Ascending aorta (tissue), 2 donors: ENCODE measurements around the gene OASL. TPM values are rescaled to one million over a fixed set of nuclear protein-coding genes. Genes with fewer than 3 reads are reported as not detected.

Experiments
- DNase-seq, 2 donors: peaks; one replicate each; pipeline ENCODE4 v3.0.0-alpha.2; 2019; ENCODE audit warnings: low spot score in 2 of 2
- H3K27ac ChIP-seq, 2 donors: fragments of 200-600 bp; sonication (generic); one replicate each; pipeline ENCODE4 v1.5.1; 2016 to 2017; ENCODE audit warnings: mild to moderate bottlenecking in 1 of 2
- H3K27me3 ChIP-seq: fragments of 200-600 bp; sonication (generic); one replicate; pipeline ENCODE4 v1.5.1; 2017
- H3K36me3 ChIP-seq, 2 donors: fragments of 200-600 bp; sonication (generic); one replicate each; pipeline ENCODE4 v1.5.1; 2016
- H3K4me1 ChIP-seq, 2 donors: fragments of 200-600 bp; sonication (generic); one replicate each; pipeline ENCODE4 v1.5.1; 2016 to 2017; ENCODE audit warnings: mild to moderate bottlenecking in 1 of 2
- H3K4me3 ChIP-seq, 2 donors: fragments of 200-600 bp; sonication (generic); one replicate each; pipeline ENCODE4 v1.5.1; 2016 to 2017; ENCODE audit warnings: mild to moderate bottlenecking in 1 of 2
- H3K9me3 ChIP-seq, 2 donors: fragments of 200-600 bp; sonication (generic); one replicate each; pipeline ENCODE4 v1.5.1; 2016
- CTCF ChIP-seq, 3 experiments: fragments of 200-600 bp in 2 of 3; fragments of 450-650 bp in 1 of 3; sonication (generic) in 2 of 3; IDR thresholded peaks; one replicate each; pipeline ENCODE4 v1.5.1; 2016 to 2019; ENCODE audit warnings: antibody characterized with exemption in 3 of 3, mild to moderate bottlenecking in 1 of 3, moderate library complexity in 1 of 3
- intact Hi-C: fragments of 100-400 bp; cut with DNase I; formaldehyde crosslinking; loops from one replicate; pipeline ENCODE4 v1.15.1; 2023
- total RNA-seq: library from RNA; depleted of rRNA; stranded (reverse); fragments of >200 nt; gene quantifications from one replicate; pipeline ENCODE4 v1.1.0, GENCODE V29; 2016

The OASL gene
- total RNA-seq, 1 donor from 2014 or later = not detected

- no peak for TF ChIP-seq CTCF (IDR thresholded peaks at IDR 0.05)
- Histone ChIP-seq H3K27me3 (no peaks in the 10 kb centered on the region), H3K36me3 (no peaks in the 10 kb centered on the region), H3K4me1 (no peaks in the 10 kb centered on the region), H3K4me3 (no peak overlapping the region), H3K9me3 (no peaks in the 10 kb centered on the region), H3K27ac (no peak overlapping the region)
- DNase-seq = no peak
- intact Hi-C loops = no loop called here
These were observed 22.8 kb upstream of the OASL start for GRCh38 chr12:121061831-121062230.

- H3K36me3 ChIP-seq = no peaks in the 10 kb centered on the region
- H3K4me3 ChIP-seq = peak overlapping the region; percentile 34 to 45
- H3K27ac ChIP-seq = no peak overlapping the region
- H3K4me1 ChIP-seq = no peaks in the 10 kb centered on the region
- intact Hi-C loops = no loop called here
- no peak for DNase-seq
- no peaks in the 10 kb centered on the region for H3K9me3 ChIP-seq
- peak; percentile 31 to 42 (median 33) for TF ChIP-seq CTCF (IDR thresholded peaks at IDR 0.05)
- H3K27me3 ChIP-seq = no peaks in the 10 kb centered on the region
These were observed 21.3 kb upstream of the OASL start for GRCh38 chr12:121060149-121061001.

- no peaks in the 10 kb centered on the region for H3K9me3 ChIP-seq
- no peaks in the 10 kb centered on the region for H3K4me1 ChIP-seq
- H3K4me3 ChIP-seq = peak overlapping the region in 1 of 2 donors; percentile 45
- no peaks in the 10 kb centered on the region for H3K27me3 ChIP-seq
- intact Hi-C loops = no loop called here
- H3K36me3 ChIP-seq = no peaks in the 10 kb centered on the region
- no peak for TF ChIP-seq CTCF (IDR thresholded peaks at IDR 0.05)
- no peak for DNase-seq
- no peak overlapping the region for H3K27ac ChIP-seq
These were observed 20.2 kb upstream of the OASL start for GRCh38 chr12:121059031-121059898.

- no peaks in the 10 kb centered on the region for H3K9me3 ChIP-seq
- no peak overlapping the region for H3K27ac ChIP-seq
- H3K36me3 ChIP-seq = no peaks in the 10 kb centered on the region
- no peak overlapping the region for H3K4me3 ChIP-seq
- no peaks in the 10 kb centered on the region for H3K4me1 ChIP-seq
- H3K27me3 ChIP-seq = no peaks in the 10 kb centered on the region
- no peak for DNase-seq
- TF ChIP-seq CTCF (IDR thresholded peaks at IDR 0.05) = no peak
- intact Hi-C loops = no loop called here
These were observed 18.7 kb upstream of the OASL start for GRCh38 chr12:121057794-121058193.

GRCh38 chr12:121053706-121054105 is 14.7 kb upstream of the OASL start:
- no peak for DNase-seq
- Histone ChIP-seq H3K27me3 (no peaks in the 10 kb centered on the region), H3K4me1 (no peaks in the 10 kb centered on the region), H3K27ac (no peak overlapping the region), H3K36me3 (no peaks in the 10 kb centered on the region), H3K9me3 (no peaks in the 10 kb centered on the region), H3K4me3 (no peak overlapping the region)
- TF ChIP-seq CTCF (IDR thresholded peaks at IDR 0.05) = no peak
- intact Hi-C loops = no loop called here
